Measurements from ENCODE around the gene STPG3. TPM values are rescaled to one million over a fixed set of nuclear protein-coding genes. Genes with fewer than 3 reads are reported as not detected.

The STPG3 gene
- total and polyA plus RNA-seq, 2 of the 13 experiments (the other 11 are each of a cell fraction or from before 2014, with no cell fraction given), result not detected

- TF ChIP-seq SOX6 (IDR thresholded peaks at IDR 0.05) (no peak), SOX6 (CRISPR knock-in tag; IDR thresholded peaks at IDR 0.05) (peak; percentile 20; the same call in 1 of the 2 replicates), ZBTB34 (CRISPR knock-in tag; IDR thresholded peaks at IDR 0.05) (no peak), HNRNPUL1 (IDR thresholded peaks at IDR 0.05; ENCODE audit: low read depth, low read length) (no peak), NRL (CRISPR knock-in tag; IDR thresholded peaks at IDR 0.05; ENCODE audit: borderline replicate concordance) (no peak), MEIS2 (CRISPR knock-in tag; IDR thresholded peaks at IDR 0.05) (no peak), HNRNPLL (IDR thresholded peaks at IDR 0.05; ENCODE audit: low read depth, low read length, poor library complexity, severe bottlenecking) (peak; percentile 12), TEAD2 (CRISPR knock-in tag; IDR thresholded peaks at IDR 0.05) (no peak), NR1H2 (CRISPR knock-in tag; IDR thresholded peaks at IDR 0.05; ENCODE audit: borderline replicate concordance, low read depth) (no peak), RBFOX2 (IDR thresholded peaks at IDR 0.05; ENCODE audit: low read depth, low read length) (peak; percentile 67), ELF4 (CRISPR knock-in tag; IDR thresholded peaks at IDR 0.05; ENCODE audit: borderline replicate concordance) (no peak), JUN (CRISPR knock-in tag; IDR thresholded peaks at IDR 0.05) (no peak), MTERF4 (CRISPR knock-in tag; IDR thresholded peaks at IDR 0.05) (no peak), ZNF546 (CRISPR knock-in tag; conservative IDR thresholded peaks at IDR 0.05) (no peak), ARNTL (CRISPR knock-in tag; IDR thresholded peaks at IDR 0.05) (peak; percentile 14; the same call in 1 of the 2 replicates), MED13 (CRISPR knock-in tag; IDR thresholded peaks at IDR 0.05) (no peak), THRA (CRISPR knock-in tag; IDR thresholded peaks at IDR 0.05; ENCODE audit: borderline replicate concordance) (no peak), MAZ (IDR thresholded peaks at IDR 0.05; ENCODE audit: borderline replicate concordance, low read depth, low read length) (no peak), MAZ (CRISPR knock-in tag; IDR thresholded peaks at IDR 0.05; ENCODE audit: low read depth) (0 out of 2 replicates have a peak, but pooled peaks have one; percentile 22), AGO1 (IDR thresholded peaks at IDR 0.05; ENCODE audit: low read depth, low read length, poor library complexity, severe bottlenecking) (peak; percentile 44), MLXIP (CRISPR knock-in tag; IDR thresholded peaks at IDR 0.05; ENCODE audit: borderline replicate concordance) (no peak), ZKSCAN5 (CRISPR knock-in tag; IDR thresholded peaks at IDR 0.05) (no peak), ZBTB3 (CRISPR knock-in tag; IDR thresholded peaks at IDR 0.05; ENCODE audit: borderline replicate concordance, low read depth) (0 out of 2 replicates have a peak, but pooled peaks have one; percentile 38)
Observed at GRCh38 chr9:137218212-137218753, 32.8 kb upstream of the STPG3 start (continued).

Measured in HepG2 (cell line).